Endodermal cell (in vitro differentiated cells): Measurements from ENCODE around the gene TRIM37. TPM values are rescaled to one million over a fixed set of nuclear protein-coding genes. Genes with fewer than 3 reads are reported as not detected.

ENCODE experiments used
- DNase-seq: peaks from one replicate; pipeline ENCODE4 v3.0.0-alpha.2; 2017
- H3K27ac ChIP-seq: 2 replicates; pipeline ENCODE4 v1.5.1; 2013; ENCODE audit warnings: mild to moderate bottlenecking, low read depth, low read length, moderate library complexity
- H3K27me3 ChIP-seq: 2 replicates; pipeline ENCODE4 v1.6.1; 2013; ENCODE audit warnings: mild to moderate bottlenecking, low read length, moderate library complexity; ENCODE audit not compliant: insufficient read depth, control insufficient read depth, poor library complexity, severe bottlenecking
- H3K36me3 ChIP-seq: 2 replicates; pipeline ENCODE4 v1.7.0; 2013; ENCODE audit warnings: mild to moderate bottlenecking, low read length, moderate library complexity; ENCODE audit not compliant: control insufficient read depth, insufficient read depth
- H3K4me1 ChIP-seq: one replicate; pipeline ENCODE4 v1.7.0; 2013; ENCODE audit warnings: low read length; ENCODE audit not compliant: control insufficient read depth, insufficient read depth
- H3K4me3 ChIP-seq: 2 replicates; pipeline ENCODE4 v1.5.1; 2013; ENCODE audit warnings: mild to moderate bottlenecking, low read length, moderate library complexity
- H3K9ac ChIP-seq: 2 replicates; pipeline ENCODE4 v1.6.1; 2013; ENCODE audit warnings: mild to moderate bottlenecking, low read length, moderate library complexity; ENCODE audit not compliant: poor library complexity, severe bottlenecking; ENCODE audit errors: extremely low read depth
- H3K9me3 ChIP-seq: 2 replicates; pipeline ENCODE4 v1.6.1; 2013; ENCODE audit warnings: mild to moderate bottlenecking, low read length, moderate library complexity; ENCODE audit not compliant: control insufficient read depth
- H3K27ac Mint-ChIP-seq: 2 replicates; pipeline ENCODE4 v1.8.0; 2020; ENCODE audit warnings: mixed read lengths
- H3K27me3 Mint-ChIP-seq: 2 replicates; pipeline ENCODE4 v1.8.0; 2021; ENCODE audit warnings: mild to moderate bottlenecking, mixed read lengths; ENCODE audit not compliant: insufficient read depth
- H3K36me3 Mint-ChIP-seq: 2 replicates; pipeline ENCODE4 v1.8.0; 2020; ENCODE audit warnings: low read depth, mixed read lengths
- H3K4me1 Mint-ChIP-seq: 2 replicates; pipeline ENCODE4 v1.8.0; 2020; ENCODE audit warnings: mixed read lengths
- H3K4me3 Mint-ChIP-seq: 2 replicates; pipeline ENCODE4 v1.8.0; 2020; ENCODE audit warnings: mild to moderate bottlenecking, moderate library complexity, mixed read lengths
- H3K9me3 Mint-ChIP-seq: 2 replicates; pipeline ENCODE4 v1.8.0; 2020; ENCODE audit warnings: mild to moderate bottlenecking, mixed read lengths
- CTCF ChIP-seq: fragments of 200-600 bp; sonication (generic); conservative IDR thresholded peaks from 2 replicates; pipeline ENCODE4 v1.5.0; 2021; ENCODE audit warnings: antibody characterized with exemption, mild to moderate bottlenecking
- WGBS, 2 experiments: methylation state at CpG; one replicate each; pipeline versions ENCODE4 v1.1.5 to v1.1.7; 2013; ENCODE audit warnings: missing lambda C conversion rate in 2 of 2, mixed read lengths in 1 of 2; ENCODE audit not compliant: insufficient coverage in 1 of 2, insufficient read length in 1 of 2; 5-methylcytosine and 5-hydroxymethylcytosine counted together
- total RNA-seq, 2 donors: library from RNA; stranded (reverse); fragmentation: NEBNext Ultra II Directional in 1 of 2; extraction: Animal tissue kit (Norgen Biotek cat#: 25700) in 1 of 2; gene quantifications; 2 replicates in 1 of 2; 3 replicates in 1 of 2; pipeline ENCODE4 v1.2.1, GENCODE V29; 2021

TRIM37 gene
- total RNA-seq, 2 donors from 2014 or later, result 43.6 to 64.6 TPM

GRCh38 chr17:59007995-59008394, 98.7 kb downstream of the TRIM37 start:
- H3K4me1 ChIP-seq, result no peaks in the 10 kb centered on the region
- H3K4me1 Mint-ChIP-seq, result peaks cover 2% of the 10 kb centered on the region
- no peak overlapping the region for H3K4me3 ChIP-seq
- H3K9ac ChIP-seq, result no peak overlapping the region
- H3K4me3 Mint-ChIP-seq, result no peak overlapping the region
- H3K9me3 Mint-ChIP-seq, result no peaks in the 10 kb centered on the region
- TF ChIP-seq CTCF, result no peak
- peaks cover 14% of the 10 kb centered on the region for H3K36me3 ChIP-seq
- WGBS, 2 experiments, result 73 to 88% methylated on average over 2 of the region's 2 CpGs
- H3K36me3 Mint-ChIP-seq, result peaks cover 20% of the 10 kb centered on the region
- H3K27ac Mint-ChIP-seq, result no peak overlapping the region
- H3K27me3 Mint-ChIP-seq, result no peaks in the 10 kb centered on the region
- no peaks in the 10 kb centered on the region for H3K9me3 ChIP-seq
- H3K27me3 ChIP-seq, result no peaks in the 10 kb centered on the region
- DNase-seq, result no peak
- peak overlapping the region; percentile 24 for H3K27ac ChIP-seq

GRCh38 chr17:59004338-59005111, 102.2 kb downstream of the TRIM37 start:
- Histone ChIP-seq H3K27me3 (no peaks in the 10 kb centered on the region), H3K27ac (no peak overlapping the region), H3K9ac (no peak overlapping the region), H3K4me3 (no peak overlapping the region), H3K9me3 (no peaks in the 10 kb centered on the region), H3K36me3 (peaks cover 16% of the 10 kb centered on the region), H3K4me1 (no peaks in the 10 kb centered on the region)
- Mint-ChIP-seq H3K36me3 (peaks cover 23% of the 10 kb centered on the region), H3K9me3 (no peaks in the 10 kb centered on the region), H3K27ac (peak overlapping the region; percentile 72), H3K27me3 (no peaks in the 10 kb centered on the region), H3K4me3 (no peak overlapping the region), H3K4me1 (peaks cover 2% of the 10 kb centered on the region)
- peak; percentile 92 for DNase-seq
- 0 to 21% methylated on average over 1 to 2 of the region's 4 CpGs for WGBS, 2 experiments
- TF ChIP-seq CTCF, result peak; percentile 98

DNA sequence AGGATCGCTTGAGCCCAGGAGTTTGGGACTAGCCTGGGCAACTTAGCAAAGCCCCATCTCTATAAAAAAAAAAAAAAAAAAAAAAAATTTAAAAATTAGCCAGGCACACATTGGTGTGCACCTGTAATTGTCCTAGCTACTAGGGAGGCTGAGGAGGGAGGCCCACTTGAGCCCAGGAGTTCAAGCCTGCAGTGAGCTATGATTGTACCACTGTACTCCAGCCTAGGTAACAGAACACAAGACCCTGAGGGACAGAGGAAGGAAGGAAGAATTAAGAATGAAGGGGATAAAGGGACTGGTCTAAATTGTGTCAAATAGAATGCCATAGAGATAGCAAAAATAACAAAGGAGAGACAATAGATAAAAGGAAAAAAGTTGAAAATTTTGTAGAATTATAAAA, 102.8 kb downstream of the TRIM37 start:
- H3K4me1 Mint-ChIP-seq, result peaks cover 2% of the 10 kb centered on the region

More for the DNA sequence above, 102.8 kb downstream of the TRIM37 start:
- H3K4me3 ChIP-seq, result no peak overlapping the region
- H3K4me3 Mint-ChIP-seq, result no peak overlapping the region
- no peaks in the 10 kb centered on the region for H3K27me3 Mint-ChIP-seq
- 100% methylated on average over 1 of the region's 1 CpG; no CpG with 5 or more reads in 1 of the 2 experiments for WGBS, 2 experiments
- H3K4me1 ChIP-seq, result no peaks in the 10 kb centered on the region
- no peak for TF ChIP-seq CTCF
- no peak overlapping the region for H3K9ac ChIP-seq
- DNase-seq, result no peak
- no peaks in the 10 kb centered on the region for H3K27me3 ChIP-seq
- no peaks in the 10 kb centered on the region for H3K9me3 ChIP-seq
- no peaks in the 10 kb centered on the region for H3K9me3 Mint-ChIP-seq
- no peak overlapping the region for H3K27ac ChIP-seq
- no peak overlapping the region for H3K27ac Mint-ChIP-seq
- peaks cover 20% of the 10 kb centered on the region for H3K36me3 ChIP-seq
- H3K36me3 Mint-ChIP-seq, result peaks cover 25% of the 10 kb centered on the region
